SU-DHL-6 (cell line): Measurements from ENCODE around the gene ARHGAP26.

ENCODE experiments used
- H2AFZ ChIP-seq: fragments of 200-600 bp; sonication (generic); 2 replicates; pipeline ENCODE4 v1.6.1; 2014; ENCODE audit warnings: low read depth, mild to moderate bottlenecking, moderate library complexity, mixed read lengths, antibody characterized with exemption, low read length; ENCODE audit not compliant: severe bottlenecking
- H3F3A ChIP-seq: fragments of 200-600 bp; shearing (Covaris generic); 2 replicates; pipeline ENCODE4 v1.6.0; 2016; ENCODE audit warnings: antibody characterized with exemption, mild to moderate bottlenecking; ENCODE audit not compliant: insufficient read depth
- H3K27ac ChIP-seq: fragments of 200-600 bp; sonication (generic); 2 replicates; pipeline ENCODE4 v1.5.1; 2016; ENCODE audit warnings: low read depth, mild to moderate bottlenecking, low read length, moderate library complexity, mixed read lengths
- H3K27me3 ChIP-seq: fragments of 200-600 bp; sonication (generic), shearing (Covaris generic); 2 replicates; pipeline ENCODE4 v1.6.0; 2014; ENCODE audit warnings: mild to moderate bottlenecking, low read length
- H3K36me3 ChIP-seq: fragments of 200-600 bp; sonication (generic); 2 replicates; pipeline ENCODE4 v1.6.1; 2014; ENCODE audit warnings: mild to moderate bottlenecking, low read length, mixed read lengths
- H3K4me2 ChIP-seq: fragments of 300-600, 200-600 bp; shearing (Covaris generic), sonication (generic); 2 replicates; pipeline ENCODE4 v1.6.0; 2014; ENCODE audit warnings: low read length, low read depth, mild to moderate bottlenecking; ENCODE audit not compliant: poor library complexity, severe bottlenecking
- H3K4me3 ChIP-seq: fragments of 200-600 bp; sonication (generic); 2 replicates; pipeline ENCODE4 v1.5.1; 2014; ENCODE audit warnings: antibody characterized with exemption, low read length, mild to moderate bottlenecking, mixed read lengths; ENCODE audit not compliant: insufficient read depth, poor library complexity, severe bottlenecking
- H3K79me2 ChIP-seq: fragments of 200-600 bp; sonication (generic); 2 replicates; pipeline ENCODE4 v1.6.1; 2014; ENCODE audit warnings: mild to moderate bottlenecking, low read length, moderate library complexity; ENCODE audit not compliant: insufficient read depth
- H3K9ac ChIP-seq: fragments of 200-600 bp; sonication (generic); 2 replicates; pipeline ENCODE4 v1.7.0; 2014; ENCODE audit warnings: mild to moderate bottlenecking, low read length
- H3K9me2 ChIP-seq: fragments of 200-600 bp; sonication (generic); replicated peaks from 2 replicates; pipeline ENCODE4 v1.6.1; 2014; ENCODE audit warnings: low read length; ENCODE audit not compliant: insufficient read depth
- H3K9me3 ChIP-seq: fragments of 200-600 bp; sonication (generic); 2 replicates; pipeline ENCODE4 v1.6.1; 2014; ENCODE audit warnings: low read length, mixed read lengths; ENCODE audit not compliant: insufficient read depth
- H4K20me1 ChIP-seq: fragments of 200-600 bp; sonication (generic); 2 replicates; pipeline ENCODE4 v1.6.1; 2014; ENCODE audit warnings: low read depth, mild to moderate bottlenecking, antibody characterized with exemption, low read length, moderate library complexity, mixed read lengths
- CTCF ChIP-seq: fragments of 200-600 bp; sonication (generic); IDR thresholded peaks from one replicate; pipeline ENCODE4 v1.5.1; 2017; ENCODE audit warnings: antibody characterized with exemption, mild to moderate bottlenecking, low read length, moderate library complexity; ENCODE audit not compliant: insufficient read depth, poor library complexity, severe bottlenecking
- EZH2phosphoT487 ChIP-seq: fragments of 200-600 bp; sonication (generic), shearing (Covaris generic); conservative IDR thresholded peaks from 2 replicates; pipeline ENCODE4 v1.6.1; 2018; ENCODE audit warnings: mild to moderate bottlenecking, antibody characterized with exemption, low read length, moderate library complexity, mixed read lengths

The ARHGAP26 gene

DNA sequence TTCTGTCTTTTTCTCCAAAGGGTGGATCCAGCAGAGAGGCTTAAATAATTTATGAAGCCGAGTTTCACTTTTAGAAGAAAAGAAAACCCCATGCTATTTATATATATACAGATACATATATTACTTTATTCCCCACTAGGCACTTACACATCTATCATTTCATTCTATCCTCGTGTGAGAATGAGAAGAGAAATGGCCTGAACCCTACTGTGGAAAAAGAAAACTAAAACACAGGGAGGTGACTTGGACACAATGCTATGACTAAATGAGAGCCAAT, 438.1 kb downstream of the ARHGAP26 start:
- TF ChIP-seq CTCF (no peak), EZH2phosphoT487 (no peak)
- H3K9me2 ChIP-seq, result no peaks in the 10 kb centered on the region
- H3K9ac ChIP-seq, result no peak overlapping the region
- H2AFZ ChIP-seq, result no peak overlapping the region
- H3K27ac ChIP-seq, result no peak overlapping the region
- H4K20me1 ChIP-seq, result no peaks in the 10 kb centered on the region
- H3K4me2 ChIP-seq, result no peak overlapping the region
- H3K4me3 ChIP-seq, result no peak overlapping the region
- H3K27me3 ChIP-seq, result no peaks in the 10 kb centered on the region
- H3K79me2 ChIP-seq, result no peaks in the 10 kb centered on the region
- no peaks in the 10 kb centered on the region for H3K36me3 ChIP-seq
- no peaks in the 10 kb centered on the region for H3K9me3 ChIP-seq
- no peaks in the 10 kb centered on the region for H3F3A ChIP-seq

DNA sequence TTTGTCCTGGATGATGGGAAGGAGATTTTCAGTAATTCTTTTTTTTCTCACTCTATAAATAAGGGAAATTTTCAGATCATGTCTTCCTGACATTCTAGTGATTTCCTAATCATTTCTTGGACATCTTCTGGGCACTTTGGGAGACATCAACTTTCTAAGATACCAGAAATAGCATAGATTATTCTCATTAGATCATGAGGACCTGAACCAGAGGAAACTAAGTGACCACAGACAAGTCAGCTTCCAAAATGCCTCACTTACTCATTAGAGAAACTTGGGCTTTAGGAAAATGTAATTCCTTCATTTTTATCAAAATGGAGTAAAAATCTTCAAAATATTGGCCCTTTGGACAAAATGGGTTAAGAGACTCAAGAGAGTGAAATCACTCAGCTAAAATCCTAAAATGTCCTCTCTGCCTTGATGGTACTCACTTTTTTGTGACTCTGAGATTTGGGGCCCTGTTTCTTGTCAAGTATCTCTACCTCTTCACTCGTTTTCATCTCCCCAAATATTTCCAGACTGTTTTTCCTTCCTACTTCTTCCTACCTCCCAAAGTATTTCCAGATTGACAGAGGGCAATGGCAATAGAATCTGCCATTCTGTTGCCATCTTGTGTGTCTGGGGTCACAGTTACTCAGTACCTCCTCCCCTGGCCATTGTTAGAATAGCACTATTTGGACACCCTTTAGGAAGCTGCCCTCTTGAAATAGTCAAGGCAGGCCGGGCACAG, 438.8 kb downstream of the ARHGAP26 start:
- Histone ChIP-seq H3K9me3 (no peaks in the 10 kb centered on the region), H3K79me2 (no peaks in the 10 kb centered on the region), H4K20me1 (no peaks in the 10 kb centered on the region), H3K4me3 (no peak overlapping the region), H3K9me2 (no peaks in the 10 kb centered on the region), H3K36me3 (no peaks in the 10 kb centered on the region), H3K9ac (no peak overlapping the region), H2AFZ (no peak overlapping the region), H3K4me2 (no peak overlapping the region), H3F3A (no peaks in the 10 kb centered on the region), H3K27ac (no peak overlapping the region), H3K27me3 (no peaks in the 10 kb centered on the region; the same call in 1 of the 2 replicates)
- no peak for TF ChIP-seq CTCF
- no peak for TF ChIP-seq EZH2phosphoT487

DNA sequence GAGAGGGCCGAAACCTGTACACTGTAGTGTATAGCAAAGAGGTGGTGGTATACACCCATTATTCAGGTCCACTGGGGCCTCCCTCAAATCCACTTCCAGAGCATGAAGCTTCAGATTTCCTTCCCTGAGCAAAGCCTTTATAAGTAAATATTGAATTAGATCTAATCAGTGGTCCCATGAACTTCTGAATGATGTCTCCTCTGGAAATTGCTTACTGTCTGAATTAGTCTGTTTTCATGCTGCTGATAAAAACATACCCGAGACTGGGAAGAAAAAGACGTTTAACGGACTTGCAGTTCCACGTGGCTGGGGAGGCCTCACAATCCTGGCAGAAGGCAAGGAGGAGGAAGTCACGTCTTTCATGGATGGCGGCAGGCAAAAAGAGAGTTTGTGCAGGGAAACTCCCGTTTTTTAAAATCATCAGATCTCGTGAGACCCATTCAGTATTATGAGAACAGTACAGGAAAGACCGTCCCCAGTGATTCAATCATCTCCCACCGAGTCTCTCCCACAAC, 439.8 kb downstream of the ARHGAP26 start:
- Histone ChIP-seq H3K36me3 (no peaks in the 10 kb centered on the region), H4K20me1 (no peaks in the 10 kb centered on the region), H3K4me2 (no peak overlapping the region), H3F3A (no peaks in the 10 kb centered on the region), H3K4me3 (no peak overlapping the region), H3K9me3 (no peaks in the 10 kb centered on the region), H3K9ac (no peak overlapping the region), H3K79me2 (no peaks in the 10 kb centered on the region), H3K27ac (no peak overlapping the region), H2AFZ (no peak overlapping the region), H3K27me3 (no peaks in the 10 kb centered on the region; the same call in 1 of the 2 replicates), H3K9me2 (no peaks in the 10 kb centered on the region)
- TF ChIP-seq EZH2phosphoT487 (no peak), CTCF (no peak)
